Neural progenitor cell (in vitro differentiated cells): Measurements from ENCODE around the gene HK2.

Experiments
- EZH2 ChIP-seq: fragments of 200-600 bp; sonication (generic); IDR thresholded peaks from 2 replicates; pipeline ENCODE4 v1.6.1; 2017; ENCODE audit warnings: antibody characterized with exemption, mild to moderate bottlenecking, moderate library complexity
- EZH2phosphoT487 ChIP-seq: fragments of 200-600 bp; sonication (generic); IDR thresholded peaks from 2 replicates; pipeline ENCODE4 v1.6.1; 2017; ENCODE audit warnings: antibody characterized with exemption

DNA sequence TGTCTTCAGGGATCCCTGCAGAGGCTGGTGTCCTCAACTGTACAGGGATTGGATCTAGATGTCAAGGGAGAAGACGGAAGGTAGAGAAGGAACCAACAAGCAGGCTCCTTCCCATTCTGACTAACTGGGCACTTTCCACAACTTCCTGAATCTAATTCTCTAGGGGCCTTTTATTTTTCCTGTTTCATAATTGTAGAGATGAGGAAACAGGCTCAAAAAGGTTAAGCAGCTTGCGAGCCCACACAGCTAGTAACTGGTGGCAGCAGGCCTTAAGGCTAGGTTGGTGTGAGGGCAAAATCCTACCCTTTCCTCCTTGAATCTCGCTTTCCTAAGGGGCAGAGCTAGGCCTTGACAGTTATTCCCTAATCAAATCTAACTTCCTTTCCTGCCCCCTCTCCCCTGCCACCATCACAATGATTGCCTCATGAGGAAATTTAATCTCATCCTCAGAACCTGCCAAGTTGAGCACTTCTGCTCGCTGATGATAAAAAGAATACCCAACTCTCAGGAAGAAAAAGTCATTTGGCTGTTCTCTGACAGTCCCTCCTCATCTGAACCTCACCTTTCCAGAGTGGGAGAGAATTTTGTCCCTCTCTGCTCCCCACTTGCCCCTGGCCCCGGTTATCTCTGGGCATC, 88.8 kb downstream of the HK2 start:
- TF ChIP-seq EZH2 = no peak
- TF ChIP-seq EZH2phosphoT487 = no peak
